Melanocyte of skin (primary cell): ENCODE results near the gene TRAF3IP3. TPM values are rescaled to one million over a fixed set of nuclear protein-coding genes. Genes with fewer than 3 reads are reported as not detected.

Source experiments
- total RNA-seq, 2 donors: library from RNA; depleted of rRNA; stranded (reverse); fragments of >200 nt; gene quantifications; 2 replicates each; pipeline ENCODE4 v1.2.3, GENCODE V29; 2012

The TRAF3IP3 gene, protein sequence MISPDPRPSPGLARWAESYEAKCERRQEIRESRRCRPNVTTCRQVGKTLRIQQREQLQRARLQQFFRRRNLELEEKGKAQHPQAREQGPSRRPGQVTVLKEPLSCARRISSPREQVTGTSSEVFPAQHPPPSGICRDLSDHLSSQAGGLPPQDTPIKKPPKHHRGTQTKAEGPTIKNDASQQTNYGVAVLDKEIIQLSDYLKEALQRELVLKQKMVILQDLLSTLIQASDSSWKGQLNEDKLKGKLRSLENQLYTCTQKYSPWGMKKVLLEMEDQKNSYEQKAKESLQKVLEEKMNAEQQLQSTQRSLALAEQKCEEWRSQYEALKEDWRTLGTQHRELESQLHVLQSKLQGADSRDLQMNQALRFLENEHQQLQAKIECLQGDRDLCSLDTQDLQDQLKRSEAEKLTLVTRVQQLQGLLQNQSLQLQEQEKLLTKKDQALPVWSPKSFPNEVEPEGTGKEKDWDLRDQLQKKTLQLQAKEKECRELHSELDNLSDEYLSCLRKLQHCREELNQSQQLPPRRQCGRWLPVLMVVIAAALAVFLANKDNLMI
- total RNA-seq = not detected

GRCh38 chr1:209755926-209756614, at the start of gene TRAF3IP3:
TSS of gene TRAF3IP3 (plus strand) at chr1:209756053. CDS start at chr1:209760040, 3,987 bp downstream.

DNA sequence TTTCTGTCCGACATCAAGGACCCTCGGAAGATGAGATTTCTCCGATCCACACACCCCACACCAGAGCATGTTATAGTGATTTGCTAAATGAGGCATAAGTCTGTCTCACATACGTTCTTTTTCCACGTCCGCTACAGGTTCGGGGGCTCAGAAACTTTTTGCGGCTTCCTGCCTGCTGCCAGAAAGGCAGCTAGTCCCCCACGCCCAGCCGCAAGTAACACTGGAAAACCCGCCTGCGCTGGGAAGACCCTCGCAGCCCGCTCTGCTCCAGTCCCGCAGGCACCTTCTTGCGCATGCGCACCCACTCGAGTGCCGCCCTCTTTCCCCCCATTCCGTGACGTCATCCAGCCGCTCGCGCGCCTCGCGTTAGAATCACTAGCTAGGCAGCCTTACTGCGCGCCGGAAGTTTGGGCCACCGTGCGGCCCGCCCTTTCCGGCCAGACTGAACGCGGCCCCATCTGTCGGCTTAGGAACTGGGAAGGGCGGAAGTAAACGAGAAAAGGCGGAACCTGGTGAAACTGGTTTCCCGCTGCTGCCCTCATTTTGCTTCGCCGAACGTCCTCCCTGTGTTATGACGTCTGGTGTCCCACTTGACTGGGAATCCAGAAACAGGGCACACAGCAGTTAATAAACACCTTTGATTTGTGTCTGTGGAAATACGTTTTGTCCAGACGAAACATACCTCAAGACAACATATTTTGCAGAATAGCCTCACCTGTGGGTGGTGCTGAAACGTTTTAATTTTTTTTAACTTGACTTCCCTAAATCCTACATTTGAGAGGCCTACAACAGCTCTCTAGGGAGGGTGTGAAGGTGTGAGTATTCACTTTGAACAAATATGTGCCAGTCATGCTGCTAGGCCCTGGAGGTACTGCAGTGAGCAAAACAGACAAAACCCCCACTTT, 28.7 kb downstream of the TRAF3IP3 start, which contains the start of gene C1orf74:
Gene C1orf74 (minus strand): TSS at position 295 of the 905 bp plus-strand sequence. CDS start 925 bp downstream, outside the sequence.

DNA sequence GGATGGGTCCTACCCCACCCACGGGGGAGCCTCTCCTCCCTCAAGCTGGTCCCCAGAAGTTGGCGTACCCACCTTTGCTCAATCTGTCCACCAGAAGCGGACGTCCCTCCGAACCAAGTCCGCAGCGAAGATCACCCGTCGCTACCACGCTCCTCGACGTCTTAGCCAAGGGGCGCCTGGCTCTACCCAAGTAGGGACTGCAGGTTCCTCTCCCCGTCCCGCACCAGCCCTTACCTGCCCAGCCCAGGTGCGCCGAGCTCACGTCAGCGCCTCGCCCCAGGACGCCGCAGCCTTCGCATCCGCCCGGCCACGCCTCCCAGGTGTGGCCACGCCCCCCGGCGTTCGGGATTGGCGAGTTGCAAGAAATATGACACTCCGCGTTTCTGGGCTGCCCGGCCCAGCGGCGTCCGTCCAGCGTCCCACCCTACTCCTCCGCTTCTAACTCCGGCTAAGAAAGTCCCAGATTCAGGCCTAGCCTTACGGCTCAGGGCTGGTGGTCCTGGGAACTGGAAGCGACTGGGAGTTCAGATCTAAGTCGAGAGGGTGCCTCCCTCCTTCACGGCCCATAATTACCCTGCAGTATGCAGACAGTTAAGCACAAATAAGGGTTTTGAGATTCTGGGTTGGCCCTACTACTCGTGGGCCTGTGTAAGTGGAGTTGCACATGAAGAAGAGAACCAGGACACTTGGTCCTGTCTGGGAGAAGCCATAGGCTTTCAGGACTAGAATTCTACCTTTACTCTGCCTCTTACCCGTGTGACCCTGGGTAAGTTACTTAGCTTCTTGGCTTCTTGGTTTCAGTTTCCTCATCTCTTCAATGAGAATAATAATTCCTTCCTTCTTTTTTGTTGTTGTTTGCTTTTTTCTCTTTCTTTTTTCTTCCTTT, 50.3 kb downstream of the TRAF3IP3 start, which contains the start of gene IRF6:
Gene IRF6 (minus strand): TSS at position 268 of the 886 bp plus-strand sequence. CDS start 4,729 bp downstream, outside the sequence.

GRCh38 chr1:209827384-209828262, 71.8 kb downstream of the TRAF3IP3 start, which contains the start of gene UTP25:
TSS of gene UTP25 (plus strand) at chr1:209827972. CDS start at chr1:209828064, 92 bp downstream.

Other genes starting within 250 kb of the TRAF3IP3 start
- gene CAMK1G, start 172.3 kb upstream of the TRAF3IP3 start, total RNA-seq = not detected
- gene LAMB3, start 103.6 kb upstream of the TRAF3IP3 start, total RNA-seq = 1 to 10 TPM; 2.0 to 2.4 TPM
- gene G0S2, start 80.6 kb upstream of the TRAF3IP3 start, total RNA-seq = not detected
- gene HSD11B1, start 51.2 kb upstream of the TRAF3IP3 start, total RNA-seq = not detected
- gene C1orf74, start 28.5 kb downstream of the TRAF3IP3 start, total RNA-seq = 1 to 10 TPM; 2.8 to 3.7 TPM
- 1 to 10 TPM in 1 of 2 donors, under 1 TPM in 1; 1.00 to 1.7 TPM for gene IRF6, start 50.1 kb downstream of the TRAF3IP3 start, total RNA-seq
- gene UTP25, start 71.9 kb downstream of the TRAF3IP3 start, total RNA-seq = 10 to 100 TPM; 12.7 to 14.0 TPM
- 10 to 100 TPM; 27.3 to 36.1 TPM for gene SYT14, start 182.2 kb downstream of the TRAF3IP3 start, total RNA-seq